GM19372 (cell line): ENCODE measurements around the gene LCN2.
A peak's percentile ranks its signal among the peaks of the same experiment; 100 is the strongest.
"Not testable (repeated sequence)": the region's sequence is repeated elsewhere in the genome, so short reads cannot be mapped to it uniquely, and the experiment has no call there.

Source experiments
- ATAC-seq: cut with Tn5 transposase; IDR thresholded peaks from one replicate; pipeline ENCODE4 v1.9.1; 2021; ENCODE audit warnings: mild to moderate bottlenecking, low read depth, moderate library complexity; ENCODE audit not compliant: unreplicated experiment

Gene LCN2

DNA sequence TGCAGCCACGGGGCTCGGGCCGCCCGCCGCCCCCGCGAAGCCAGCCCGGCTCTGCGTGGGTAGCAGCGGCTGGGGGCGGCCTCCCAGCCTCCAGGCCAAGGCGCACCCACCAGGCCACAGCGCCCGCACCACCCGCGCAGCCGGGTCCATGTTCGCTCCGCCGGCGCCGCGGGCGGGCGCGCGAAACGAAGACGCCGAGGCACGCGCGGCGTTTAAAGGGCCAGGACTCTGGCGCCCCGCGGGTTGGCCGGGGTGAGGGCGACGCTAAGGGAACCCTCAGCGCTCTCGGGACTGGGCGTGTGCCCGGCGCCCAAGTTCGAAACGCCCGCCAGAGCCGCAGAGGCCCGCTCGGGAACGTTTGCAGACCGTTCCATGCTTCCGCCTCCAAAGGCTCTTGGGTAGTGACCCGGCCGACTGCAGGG, 21.7 kb upstream of the LCN2 start, which contains the start of gene PTGES2:
TSS of gene PTGES2 (minus strand) at position 162 of the 422 bp plus-strand sequence. CDS start at position 150, 12 bp downstream.
- ATAC-seq: peak; percentile 48

DNA sequence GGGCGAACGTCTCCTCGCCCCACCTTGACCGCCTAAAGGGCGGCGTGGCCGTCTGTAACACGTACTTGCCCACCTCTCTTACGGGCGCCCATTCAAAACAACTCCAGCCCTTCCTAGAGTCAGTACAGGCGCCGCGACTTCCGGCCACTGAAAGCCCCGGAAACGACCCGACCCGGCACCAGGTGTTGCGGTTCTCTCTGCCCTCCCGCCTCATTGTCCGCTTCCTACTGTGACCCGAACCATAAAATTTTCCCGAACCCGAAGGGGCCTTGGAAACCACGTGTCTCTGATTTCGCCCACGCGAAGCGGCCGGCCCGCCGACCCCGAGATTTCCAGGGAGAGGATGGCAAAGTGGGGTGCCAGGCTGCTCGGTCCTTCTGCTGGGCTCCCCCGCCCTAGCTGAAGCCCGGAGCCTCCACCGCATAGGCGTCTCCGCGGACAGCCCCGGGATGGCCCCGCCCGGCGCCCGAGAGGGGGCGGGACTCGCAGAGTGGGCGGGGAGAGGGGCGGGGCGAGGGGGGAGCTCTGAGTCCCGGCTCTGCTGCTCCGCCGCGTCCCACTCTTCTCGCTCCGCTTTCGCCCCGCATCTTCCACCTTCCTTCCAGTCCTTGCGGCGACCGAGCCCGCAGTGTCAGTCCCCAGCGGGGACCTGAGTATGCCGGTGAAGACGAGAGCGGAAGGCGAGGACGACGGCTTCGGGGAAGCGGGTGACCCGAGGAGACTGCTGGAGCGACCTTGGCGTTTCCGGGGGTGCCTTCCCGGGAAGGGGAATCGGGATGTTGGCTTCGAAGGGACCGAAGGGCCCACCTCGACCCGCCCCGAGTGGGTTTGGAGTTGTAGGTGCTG, 21.0 kb upstream of the LCN2 start:
- ATAC-seq: peak; percentile 68

DNA sequence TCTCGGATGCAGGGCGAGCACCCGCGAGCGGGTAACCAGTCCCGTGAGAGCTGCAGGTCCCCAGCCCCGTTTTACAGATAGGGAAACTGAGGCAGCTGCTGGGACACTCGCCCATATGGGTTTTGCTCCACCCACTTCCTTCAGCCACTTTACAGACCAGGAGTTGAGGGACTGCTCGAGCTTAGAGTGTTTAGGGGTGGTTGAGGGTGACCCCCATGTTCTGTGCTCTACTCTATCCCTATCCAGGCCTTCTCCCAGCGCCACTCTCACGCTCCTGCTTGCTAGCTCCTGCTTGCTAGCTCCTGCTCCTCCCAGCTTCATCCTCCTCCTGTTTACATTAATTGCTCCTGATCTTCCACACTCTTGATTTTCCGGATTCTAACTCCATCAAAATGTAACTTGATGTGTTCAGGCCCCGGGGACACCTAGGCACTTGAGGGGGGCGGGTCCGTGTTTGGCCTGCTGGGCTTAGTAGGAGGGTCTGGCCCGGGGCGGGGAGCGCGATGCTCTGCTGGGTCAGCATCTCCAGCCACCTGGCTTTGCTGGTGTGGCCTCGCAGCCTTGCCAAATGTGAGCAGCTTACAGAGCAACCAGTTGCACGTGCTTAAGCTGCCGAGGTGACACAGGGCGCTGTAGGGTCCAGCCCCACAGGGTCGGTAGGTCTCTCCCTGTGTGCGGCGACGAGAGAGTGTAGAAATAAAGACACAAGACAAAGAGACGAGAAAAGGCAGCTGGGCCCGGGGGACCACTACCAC, 20.2 kb upstream of the LCN2 start:
- no peak for ATAC-seq

DNA sequence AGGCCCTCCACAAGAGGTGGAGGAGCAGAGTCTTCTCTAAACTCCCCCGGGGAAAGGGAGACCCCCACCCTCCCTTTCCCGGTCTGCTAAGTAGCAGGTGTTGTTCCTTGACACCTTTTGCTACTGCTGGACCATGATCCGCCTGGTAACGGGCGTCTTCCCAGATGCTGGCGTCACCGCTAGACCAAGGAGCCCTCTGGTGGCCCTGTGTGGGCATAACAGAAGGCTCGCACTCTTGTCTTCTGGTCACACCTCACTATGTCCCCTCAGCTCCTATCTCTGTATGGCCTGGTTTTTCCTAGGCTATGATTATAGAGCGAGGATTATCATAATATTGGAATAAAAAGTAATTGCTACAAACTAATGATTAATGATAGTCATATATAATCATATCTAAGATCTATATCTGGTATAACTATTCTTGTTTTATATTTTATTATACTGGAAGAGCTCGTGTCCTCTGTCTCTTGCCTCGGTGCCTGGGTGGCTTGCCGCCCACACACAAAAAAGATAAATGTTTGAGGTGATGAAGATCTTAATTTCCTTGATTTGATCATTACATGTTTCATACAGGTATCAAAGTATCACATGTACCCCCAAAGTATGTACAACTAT, 19.2 kb upstream of the LCN2 start:
- ATAC-seq: not testable (repeated sequence)

DNA sequence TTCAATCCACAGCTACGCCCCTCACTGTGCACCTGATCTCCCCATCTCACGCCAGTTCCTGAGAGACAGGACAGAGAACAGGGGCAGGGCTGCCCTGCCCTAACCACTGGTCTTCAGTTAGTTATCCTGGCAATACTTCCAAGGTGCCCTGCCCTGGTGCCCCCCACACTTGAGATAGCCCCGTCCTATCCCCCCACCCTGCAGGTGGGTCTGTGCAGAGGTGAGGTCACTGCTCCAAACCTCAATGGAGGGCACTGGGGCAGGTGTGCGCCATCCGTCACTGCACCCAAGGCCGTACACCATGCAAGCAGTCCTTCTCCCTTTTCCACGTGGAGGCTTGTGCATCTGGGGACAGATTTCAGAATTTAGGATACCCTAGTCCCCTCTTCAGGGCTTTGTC, 18.6 kb upstream of the LCN2 start:
- not testable (repeated sequence) for ATAC-seq

DNA sequence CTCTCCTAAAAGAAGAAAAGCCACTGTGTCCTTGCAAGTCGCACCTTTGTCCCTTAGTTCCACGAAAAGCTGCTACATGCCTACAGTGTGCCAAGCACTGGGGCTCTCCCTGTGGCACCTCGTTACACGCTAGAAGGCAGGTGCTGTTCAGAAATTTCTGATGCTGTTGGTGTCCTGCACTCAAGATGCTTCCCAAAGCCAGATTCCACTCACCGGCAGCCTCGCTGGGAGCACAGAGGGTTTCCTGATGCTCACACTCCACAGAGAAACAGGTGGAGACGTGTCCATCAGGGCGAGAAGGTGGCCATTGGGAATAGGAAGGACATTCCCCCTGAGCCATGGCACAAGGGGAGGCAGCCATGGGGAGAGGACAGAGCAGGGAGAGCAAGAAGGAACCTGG, 17.9 kb upstream of the LCN2 start:
- ATAC-seq: not testable (repeated sequence)

DNA sequence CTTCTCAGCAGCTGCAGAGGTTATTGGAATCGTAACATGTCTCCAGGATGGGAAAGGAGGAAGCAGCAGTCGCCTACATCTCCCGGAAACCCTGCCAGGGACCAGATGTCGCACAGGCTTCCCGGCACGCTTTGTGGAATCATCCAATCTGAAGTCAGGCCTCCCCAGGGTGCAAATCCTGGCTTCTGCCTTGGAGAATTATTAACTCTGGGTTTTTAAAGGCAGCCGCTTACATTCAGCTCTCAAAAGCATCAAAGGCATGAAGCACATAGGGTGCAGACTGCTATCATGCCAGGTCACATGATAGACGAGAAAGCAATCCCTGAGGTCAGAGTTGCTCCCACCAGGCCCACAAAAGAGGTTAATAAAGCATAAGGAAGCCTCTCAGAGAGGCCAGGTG, 17.1 kb upstream of the LCN2 start:
- not testable (repeated sequence) for ATAC-seq

DNA sequence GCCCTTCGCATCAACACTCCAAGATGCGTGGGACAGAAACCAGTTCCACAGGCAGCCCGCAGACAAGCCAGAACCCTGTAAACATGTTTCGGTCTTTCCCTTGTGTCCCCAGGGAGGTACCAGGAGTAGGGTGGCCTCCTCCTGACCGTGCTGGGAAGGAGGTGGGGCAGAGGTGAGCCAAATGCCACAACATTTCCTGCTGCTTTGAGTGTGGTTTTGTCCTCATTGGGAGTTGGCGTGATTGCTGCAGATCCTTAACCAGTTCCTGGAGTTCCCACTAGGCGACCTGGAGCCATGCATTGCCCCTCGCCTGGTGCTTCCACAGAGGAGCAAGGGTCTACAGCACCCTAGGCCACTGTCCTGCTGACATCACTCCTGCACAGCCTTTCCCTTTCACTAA, 13.7 kb upstream of the LCN2 start:
- ATAC-seq: not testable (repeated sequence)

DNA sequence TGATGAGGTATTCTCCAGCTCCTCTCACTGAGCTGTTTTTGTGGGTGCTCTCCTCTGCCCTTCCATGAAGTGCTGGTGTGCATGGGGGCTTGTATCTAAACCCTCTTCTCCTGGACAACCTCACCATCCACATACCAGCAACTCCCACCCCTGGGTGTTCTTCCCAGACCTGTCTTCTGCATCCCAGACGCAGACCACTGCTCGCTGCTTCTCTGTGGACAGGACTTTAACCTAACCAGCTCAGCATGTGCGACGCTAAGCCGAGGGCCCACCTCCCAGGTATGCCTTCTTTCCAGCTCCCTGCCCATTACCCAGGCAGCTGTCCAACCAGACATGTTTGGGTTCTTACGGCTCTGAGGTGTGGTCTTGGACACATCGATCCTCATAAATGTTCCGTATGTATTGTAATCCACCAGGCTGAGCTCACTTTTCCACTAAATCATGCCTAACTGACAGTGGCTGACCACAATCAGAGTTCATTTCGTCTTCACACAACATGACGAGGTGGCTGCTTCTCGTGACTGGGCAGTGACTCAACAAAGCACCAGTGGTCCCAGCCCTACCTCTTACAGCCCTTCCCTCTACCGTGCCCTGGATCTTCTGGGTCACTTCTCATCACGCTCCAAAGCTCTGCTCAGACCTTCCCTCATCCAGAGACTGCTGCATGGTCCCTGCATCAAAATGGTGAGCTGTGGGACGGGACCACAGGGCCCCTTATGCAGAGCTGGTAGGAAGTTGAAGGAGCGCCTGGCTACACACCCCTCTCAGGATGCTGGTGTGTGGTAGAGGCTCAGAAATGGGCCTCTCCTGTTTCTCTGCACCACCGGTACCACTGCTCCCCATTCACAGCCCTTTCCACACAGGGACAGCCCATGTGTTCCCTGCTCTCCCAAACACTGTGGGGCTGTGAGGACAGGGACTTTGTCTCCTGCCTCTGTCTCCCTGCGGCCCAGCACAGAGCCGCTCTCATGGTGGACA, 12.1 kb upstream of the LCN2 start:
- ATAC-seq: no peak

DNA sequence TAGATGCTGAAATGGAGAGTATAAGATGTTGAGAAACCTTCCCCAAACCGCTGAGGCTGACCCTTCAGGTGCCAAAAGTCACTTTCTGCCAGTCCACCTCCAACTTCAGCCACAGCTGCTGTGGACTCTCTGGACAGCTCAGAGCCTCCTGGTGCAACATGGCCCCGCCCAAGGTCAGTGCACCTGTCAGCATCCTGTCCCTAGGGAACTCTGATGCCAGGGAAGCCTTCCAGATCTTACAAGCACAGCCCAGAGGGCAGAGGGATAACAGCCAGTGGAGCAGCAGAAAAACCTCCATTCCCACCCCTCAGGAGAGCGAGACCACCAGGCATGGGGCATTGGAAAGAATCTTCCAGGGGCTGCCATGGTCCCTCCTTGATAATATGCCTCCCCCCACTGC, 11.3 kb upstream of the LCN2 start:
- ATAC-seq: no peak

DNA sequence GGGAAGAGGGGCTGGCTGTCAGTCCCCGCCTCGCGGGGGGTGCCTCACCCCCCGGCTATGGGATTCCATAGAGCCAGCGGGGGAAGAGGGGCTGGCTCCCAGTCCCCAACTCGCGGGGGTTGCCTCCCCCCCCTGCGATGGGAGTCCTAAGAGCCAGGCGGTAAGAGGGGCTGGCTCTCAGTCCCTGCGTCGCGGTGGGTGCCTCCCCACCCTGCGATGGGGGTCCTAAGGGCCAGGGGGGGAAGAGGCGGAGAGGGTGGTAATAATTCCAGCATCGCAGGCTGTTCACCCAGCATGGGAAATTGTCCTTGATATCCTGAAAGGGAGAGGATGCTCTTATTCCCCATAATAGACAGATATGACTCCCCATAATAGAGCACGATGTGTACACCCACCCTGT, 9.6 kb upstream of the LCN2 start:
- no peak for ATAC-seq

DNA sequence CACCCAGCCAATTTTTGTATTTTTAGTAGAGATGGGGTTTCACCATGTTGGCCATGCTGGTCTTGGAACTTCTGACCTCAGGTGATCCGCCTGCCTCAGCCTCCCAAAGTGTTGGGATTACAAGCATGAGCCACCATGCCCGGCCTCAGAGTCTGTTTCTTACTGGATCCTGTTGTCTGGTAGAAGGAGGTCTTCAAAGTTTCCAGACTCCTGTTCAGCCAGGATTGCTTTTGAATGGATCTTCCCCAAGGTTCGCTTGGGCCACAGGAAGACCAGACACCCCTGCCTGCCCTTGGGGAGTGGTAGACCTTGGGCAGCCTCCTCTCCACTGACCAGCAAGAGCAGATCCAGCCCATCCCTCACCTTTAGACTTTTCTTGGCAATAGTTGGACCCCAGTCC, 7.6 kb upstream of the LCN2 start:
- no peak for ATAC-seq

DNA sequence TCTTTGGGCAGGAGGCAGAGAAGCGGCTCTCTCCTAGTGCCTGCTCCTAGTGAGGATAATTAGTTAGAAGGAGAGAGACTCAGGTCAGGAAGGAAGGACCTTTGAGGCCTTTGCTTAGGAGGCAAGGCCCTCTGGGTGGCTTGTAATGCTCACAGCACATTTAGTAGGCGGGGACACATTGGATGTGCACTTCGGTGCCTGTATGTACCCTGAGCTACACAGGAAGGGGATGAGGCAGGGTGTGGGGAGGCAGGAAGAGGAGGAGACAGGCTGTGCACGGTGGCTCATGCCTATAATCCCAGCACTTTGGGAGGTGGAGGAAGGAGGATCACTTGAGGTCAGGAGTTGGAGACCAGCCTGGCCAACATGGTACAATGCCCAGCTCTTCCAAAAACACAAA, 7.2 kb upstream of the LCN2 start:
- no peak for ATAC-seq

DNA sequence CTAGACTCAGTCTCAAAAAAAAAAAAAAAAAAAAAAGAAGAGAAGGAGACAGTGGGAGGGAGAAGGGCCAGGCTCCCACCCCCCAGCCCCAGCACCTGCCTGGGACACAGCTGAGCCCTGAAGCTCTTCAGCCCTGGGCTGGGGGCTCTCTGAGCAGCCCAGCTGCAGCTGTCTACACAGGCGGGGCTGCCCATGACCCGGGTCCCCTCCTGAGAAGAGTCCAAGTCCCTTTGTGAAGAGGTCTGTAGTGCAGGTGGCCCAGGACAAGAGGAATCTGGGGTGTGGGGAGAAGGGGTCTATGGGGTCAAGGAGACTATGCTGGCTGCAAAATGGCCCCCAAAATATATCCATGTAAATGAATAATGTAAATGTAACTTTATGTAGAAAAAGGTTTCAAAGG, 6.7 kb upstream of the LCN2 start:
- no peak for ATAC-seq

DNA sequence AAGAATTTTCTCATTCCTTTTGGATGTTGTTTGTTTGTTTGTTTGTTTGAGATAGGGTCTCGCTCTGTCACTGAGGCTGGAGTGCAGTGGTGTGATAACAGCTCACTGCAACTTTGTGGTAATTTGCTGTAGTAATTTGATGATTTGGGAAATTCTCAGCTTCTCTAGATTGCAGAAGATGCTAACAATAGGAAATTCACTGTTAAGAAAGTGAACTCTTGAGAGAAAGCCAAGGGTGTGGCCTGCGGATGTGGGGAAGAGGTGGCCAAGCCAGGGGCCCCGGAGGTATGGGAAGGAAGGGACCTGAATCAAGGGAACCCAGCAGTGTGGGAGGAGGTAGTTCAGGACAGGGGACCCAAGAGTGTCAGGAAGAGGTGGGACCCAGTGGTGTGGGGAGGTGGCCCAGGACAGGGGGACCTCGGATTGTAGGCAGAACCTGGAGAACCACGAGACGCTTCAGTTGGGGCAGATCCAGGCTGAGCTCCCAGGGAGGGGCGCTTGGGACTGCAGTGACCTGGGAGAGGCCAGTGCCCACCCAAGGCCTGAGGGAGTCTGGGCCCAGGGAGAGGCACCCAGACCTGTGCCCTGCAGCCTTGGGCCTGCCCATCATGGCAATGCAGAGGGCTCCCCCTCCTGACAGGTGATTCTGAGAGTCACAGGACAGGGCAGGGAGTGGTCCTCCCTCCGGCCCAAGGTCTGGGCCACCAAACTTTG, 5.6 kb upstream of the LCN2 start:
- ATAC-seq: no peak

DNA sequence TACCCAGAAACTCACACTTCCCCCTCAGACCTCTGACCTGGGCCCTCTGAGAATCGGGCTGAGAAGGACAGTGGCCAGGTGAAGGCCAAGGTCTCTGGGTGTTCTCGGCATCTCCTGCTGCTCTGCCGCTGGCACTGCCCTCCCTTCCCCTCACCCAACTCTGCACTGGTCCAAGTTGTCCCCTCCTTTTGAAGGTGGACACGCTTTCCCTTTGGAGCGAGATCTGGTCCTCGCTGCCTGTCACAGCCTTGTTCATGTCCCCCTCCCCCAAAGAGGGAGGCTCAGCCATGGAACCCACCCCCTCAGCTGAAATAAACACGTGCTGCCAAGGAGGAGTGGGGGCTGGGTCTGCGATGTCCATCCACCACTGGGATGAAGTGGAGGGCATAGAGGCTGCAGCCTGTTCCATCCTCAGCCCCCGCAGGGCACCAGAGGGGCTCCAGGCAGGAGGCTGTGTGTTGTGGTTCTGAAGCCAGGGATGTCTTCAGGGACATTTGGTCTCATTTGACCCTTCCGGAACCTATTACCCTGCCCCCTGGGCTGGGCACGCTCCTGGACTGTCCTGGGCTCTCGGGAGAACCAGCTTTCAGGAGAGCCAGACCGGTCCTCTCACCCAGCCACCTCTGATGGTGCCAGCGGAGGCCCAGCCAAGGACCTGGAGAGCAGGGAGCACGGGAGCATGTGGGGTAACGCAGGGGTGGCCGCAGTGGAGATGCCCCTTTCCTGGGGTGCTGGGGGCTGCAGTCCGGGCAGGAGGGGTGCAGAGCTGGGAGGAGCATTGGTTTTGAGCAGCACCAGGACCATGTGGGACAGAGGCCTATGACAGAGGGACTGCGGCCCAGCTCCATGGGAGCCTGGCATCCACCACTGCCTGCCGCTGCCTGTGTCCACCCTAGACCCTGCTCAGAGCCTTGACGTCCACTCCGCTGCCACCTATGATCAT, 4.7 kb upstream of the LCN2 start:
- no peak for ATAC-seq

DNA sequence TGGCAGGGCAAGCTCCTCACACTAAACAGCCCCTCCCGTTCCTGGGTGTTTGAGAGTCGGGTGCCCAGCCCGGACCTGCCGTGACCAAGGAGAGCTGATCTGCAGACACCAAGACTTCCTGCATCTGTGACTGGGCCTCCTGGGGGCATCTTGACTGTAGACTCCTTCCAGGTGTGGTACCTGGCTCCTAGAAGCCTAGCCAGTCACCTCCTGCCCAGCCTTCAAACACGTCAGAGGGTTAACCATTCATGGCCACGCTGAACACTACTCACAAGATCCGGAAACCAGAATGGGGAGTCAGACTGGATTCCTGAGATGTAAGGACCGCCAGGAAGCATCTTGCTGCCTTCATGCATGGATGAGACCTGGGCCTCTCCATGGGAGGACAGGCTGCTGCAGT, 3.7 kb upstream of the LCN2 start:
- ATAC-seq: no peak

DNA sequence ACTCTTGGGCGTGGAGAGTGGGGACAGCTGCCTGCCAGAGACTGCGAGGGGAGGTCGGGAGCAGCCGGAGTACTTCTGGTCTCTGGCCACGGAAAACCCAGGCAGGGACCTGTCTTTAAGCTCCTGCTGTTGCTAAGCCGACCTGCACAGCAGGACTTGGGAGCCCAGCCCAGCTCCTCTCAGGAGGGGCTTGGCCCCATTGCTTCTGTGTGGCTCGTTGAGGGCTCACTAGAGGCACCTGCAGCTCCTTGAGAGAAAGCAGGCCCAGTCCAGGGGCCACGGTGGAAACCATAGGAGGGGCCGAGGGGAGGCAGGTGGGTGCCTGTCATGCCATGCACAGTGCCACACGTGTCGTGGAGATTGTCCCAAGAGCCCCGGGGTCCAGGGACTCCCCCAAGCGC, 3.3 kb upstream of the LCN2 start:
- no peak for ATAC-seq
